Skeletal muscle satellite cell (primary cell): ENCODE results near the gene LDLR. TPM values are rescaled to one million over a fixed set of nuclear protein-coding genes. Genes with fewer than 3 reads are reported as not detected.

Experiments used
- H3K27me3 ChIP-seq: 2 replicates; pipeline ENCODE4 v1.7.0; 2013; ENCODE audit warnings: low read length; ENCODE audit not compliant: control insufficient read depth, insufficient read depth
- H3K36me3 ChIP-seq: 2 replicates; pipeline ENCODE4 v1.7.0; 2013; ENCODE audit warnings: mild to moderate bottlenecking, control low read depth, low read length; ENCODE audit not compliant: insufficient read depth
- H3K4me1 ChIP-seq: 2 replicates; pipeline ENCODE4 v1.7.0; 2013; ENCODE audit warnings: low read length; ENCODE audit not compliant: control insufficient read depth, insufficient read depth
- H3K4me2 ChIP-seq: 2 replicates; pipeline ENCODE4 v1.7.0; 2013; ENCODE audit warnings: mild to moderate bottlenecking, low read length
- H3K4me3 ChIP-seq: 2 replicates; pipeline ENCODE4 v1.7.0; 2013; ENCODE audit warnings: low read length
- H3K9ac ChIP-seq: 2 replicates; pipeline ENCODE4 v1.7.0; 2013; ENCODE audit warnings: mild to moderate bottlenecking, low read depth, low read length, moderate library complexity
- H3K9me3 ChIP-seq: replicated peaks from 2 replicates; pipeline ENCODE4 v1.7.0; 2013; ENCODE audit warnings: mild to moderate bottlenecking, control low read depth, low read length
- total RNA-seq: library from RNA; depleted of rRNA; stranded (reverse); fragments of >200 nt; gene quantifications from 2 replicates; pipeline ENCODE4 v1.2.3, GENCODE V29; 2012; rRNA removed

LDLR gene
- 85.8 and 177 TPM in 2 replicates for total RNA-seq

- peak within 1 kb of the TSS; percentile 73 for H3K4me2 ChIP-seq
- no peaks in the 10 kb centered on the region for H3K9me3 ChIP-seq
- no peaks in the 10 kb centered on the region for H3K27me3 ChIP-seq
- peak within 1 kb of the TSS; percentile 84 for H3K4me3 ChIP-seq
- H3K36me3 ChIP-seq, result peaks cover 12% of the 10 kb centered on the region
- peak within 1 kb of the TSS; percentile 96 for H3K9ac ChIP-seq
- peaks cover 47% of the 10 kb centered on the region for H3K4me1 ChIP-seq
Observed at GRCh38 chr19:11089254-11090013, at the start of gene LDLR. Gene LDLR (plus strand): TSS chr19:11089463. CDS start chr19:11089549, 86 bp downstream.

GRCh38 chr19:11041194-11041593 is 48.1 kb upstream of the LDLR start:
- Histone ChIP-seq H3K4me3 (no peak overlapping the region), H3K36me3 (peaks cover 74% of the 10 kb centered on the region), H3K27me3 (no peaks in the 10 kb centered on the region), H3K9ac (no peak overlapping the region), H3K4me2 (no peak overlapping the region), H3K9me3 (no peaks in the 10 kb centered on the region), H3K4me1 (peaks cover 1% of the 10 kb centered on the region)

- no peaks in the 10 kb centered on the region for H3K4me1 ChIP-seq
- no peak overlapping the region for H3K4me3 ChIP-seq
- H3K27me3 ChIP-seq, result no peaks in the 10 kb centered on the region
- H3K9ac ChIP-seq, result no peak overlapping the region
- H3K9me3 ChIP-seq, result no peaks in the 10 kb centered on the region
- no peak overlapping the region for H3K4me2 ChIP-seq
- H3K36me3 ChIP-seq, result peaks cover 67% of the 10 kb centered on the region
Observed at GRCh38 chr19:11041966-11042627, 47.2 kb upstream of the LDLR start.

GRCh38 chr19:11044431-11044830 is 44.8 kb upstream of the LDLR start:
- Histone ChIP-seq H3K27me3 (no peaks in the 10 kb centered on the region), H3K36me3 (peaks cover 61% of the 10 kb centered on the region), H3K4me2 (no peak overlapping the region), H3K9me3 (no peaks in the 10 kb centered on the region), H3K4me3 (no peak overlapping the region), H3K9ac (no peak overlapping the region), H3K4me1 (no peaks in the 10 kb centered on the region)

GRCh38 chr19:11045536-11045935 is 43.7 kb upstream of the LDLR start:
- Histone ChIP-seq H3K4me2 (no peak overlapping the region), H3K36me3 (peaks cover 66% of the 10 kb centered on the region), H3K9me3 (no peaks in the 10 kb centered on the region), H3K4me3 (no peak overlapping the region), H3K27me3 (no peaks in the 10 kb centered on the region), H3K4me1 (no peaks in the 10 kb centered on the region), H3K9ac (no peak overlapping the region)

- Histone ChIP-seq H3K4me2 (no peak overlapping the region), H3K9me3 (no peaks in the 10 kb centered on the region), H3K9ac (no peak overlapping the region), H3K4me1 (no peaks in the 10 kb centered on the region), H3K4me3 (no peak overlapping the region), H3K27me3 (no peaks in the 10 kb centered on the region), H3K36me3 (peaks cover 63% of the 10 kb centered on the region)
Observed at GRCh38 chr19:11046605-11047354, 42.5 kb upstream of the LDLR start.

GRCh38 chr19:11047866-11048265 is 41.4 kb upstream of the LDLR start:
- Histone ChIP-seq H3K36me3 (peaks cover 63% of the 10 kb centered on the region), H3K9me3 (no peaks in the 10 kb centered on the region), H3K27me3 (no peaks in the 10 kb centered on the region), H3K9ac (no peak overlapping the region), H3K4me2 (no peak overlapping the region), H3K4me1 (no peaks in the 10 kb centered on the region), H3K4me3 (no peak overlapping the region)

GRCh38 chr19:11050323-11051114 is 38.7 kb upstream of the LDLR start:
- Histone ChIP-seq H3K36me3 (peaks cover 51% of the 10 kb centered on the region), H3K4me1 (no peaks in the 10 kb centered on the region), H3K27me3 (no peaks in the 10 kb centered on the region), H3K9ac (no peak overlapping the region), H3K9me3 (no peaks in the 10 kb centered on the region), H3K4me3 (no peak overlapping the region), H3K4me2 (no peak overlapping the region)

- Histone ChIP-seq H3K4me3 (no peak overlapping the region), H3K4me2 (no peak overlapping the region), H3K4me1 (no peaks in the 10 kb centered on the region), H3K36me3 (peaks cover 53% of the 10 kb centered on the region), H3K9ac (no peak overlapping the region), H3K27me3 (no peaks in the 10 kb centered on the region), H3K9me3 (no peaks in the 10 kb centered on the region)
Observed at GRCh38 chr19:11053817-11054195, 35.5 kb upstream of the LDLR start.

GRCh38 chr19:11054200-11054599 is 35.1 kb upstream of the LDLR start:
- H3K27me3 ChIP-seq, result no peaks in the 10 kb centered on the region
- H3K9ac ChIP-seq, result no peak overlapping the region
- H3K36me3 ChIP-seq, result peaks cover 53% of the 10 kb centered on the region
- H3K4me1 ChIP-seq, result no peaks in the 10 kb centered on the region
- no peak overlapping the region for H3K4me2 ChIP-seq
- H3K9me3 ChIP-seq, result no peaks in the 10 kb centered on the region
- H3K4me3 ChIP-seq, result no peak overlapping the region

- Histone ChIP-seq H3K36me3 (peaks cover 54% of the 10 kb centered on the region), H3K9ac (no peak overlapping the region), H3K4me3 (no peak overlapping the region), H3K4me2 (no peak overlapping the region), H3K9me3 (no peaks in the 10 kb centered on the region), H3K27me3 (no peaks in the 10 kb centered on the region), H3K4me1 (no peaks in the 10 kb centered on the region)
Observed at GRCh38 chr19:11054628-11055027, 34.6 kb upstream of the LDLR start.
